HepG2 (cell line): ENCODE data around the gene B4GALT2. TPM values are rescaled to one million over a fixed set of nuclear protein-coding genes. Genes with fewer than 3 reads are reported as not detected.

ENCODE experiments used
- AGO1 ChIP-seq: fragments of 200-400 bp; formaldehyde crosslinking; IDR thresholded peaks from 2 replicates; pipeline ENCODE4 v1.6.1; 2017; ENCODE audit warnings: mild to moderate bottlenecking, low read depth, low read length, moderate library complexity; ENCODE audit not compliant: poor library complexity, severe bottlenecking
- ARID2 ChIP-seq: sonication (generic); formaldehyde crosslinking; IDR thresholded peaks from 2 replicates; pipeline ENCODE4 v1.8.1; 2022; ENCODE audit warnings: mild to moderate bottlenecking, missing genetic modification reagents, borderline replicate concordance
- CC2D1A ChIP-seq: sonication (generic); formaldehyde crosslinking; IDR thresholded peaks from 2 replicates; pipeline ENCODE4 v1.8.1; 2023; ENCODE audit warnings: mild to moderate bottlenecking, missing genetic modification reagents
- DDIT3 ChIP-seq: sonication (generic); formaldehyde crosslinking; IDR thresholded peaks from 2 replicates; pipeline ENCODE4 v1.4.0; 2020; ENCODE audit warnings: mild to moderate bottlenecking, missing genetic modification reagents
- DNMT1 ChIP-seq: sonication (generic); formaldehyde crosslinking; IDR thresholded peaks from 2 replicates; pipeline ENCODE4 v1.5.1; 2020; ENCODE audit warnings: mild to moderate bottlenecking, missing genetic modification reagents
- E2F1 ChIP-seq: sonication (generic); formaldehyde crosslinking; IDR thresholded peaks from 2 replicates; pipeline ENCODE4 v1.5.0; 2020; ENCODE audit warnings: missing genetic modification reagents
- HMG20A ChIP-seq: IDR thresholded peaks from 2 replicates; pipeline ENCODE4 v1.6.1; 2016; ENCODE audit warnings: borderline replicate concordance
- MTF2 ChIP-seq: sonication (generic); formaldehyde crosslinking; IDR thresholded peaks from 2 replicates; pipeline ENCODE4 v1.5.0; 2020; ENCODE audit warnings: missing genetic modification reagents, borderline replicate concordance
- POLR2A ChIP-seq, 2 experiments: IDR thresholded peaks; 2 replicates each; pipeline ENCODE4 v1.6.1; 2011; ENCODE audit warnings: low read depth in 2 of 2, low read length in 2 of 2, mild to moderate bottlenecking in 1 of 2, moderate library complexity in 1 of 2; ENCODE audit not compliant: insufficient read depth in 1 of 2
- SRY ChIP-seq: sonication (generic); formaldehyde crosslinking; IDR thresholded peaks from 2 replicates; pipeline ENCODE4 v1.8.0; 2022; ENCODE audit warnings: mild to moderate bottlenecking, missing genetic modification reagents
- ZNF30 ChIP-seq: sonication (generic); formaldehyde crosslinking; IDR thresholded peaks from 2 replicates; pipeline ENCODE4 v1.5.0; 2020; ENCODE audit warnings: mild to moderate bottlenecking, missing genetic modification reagents
- ZNF496 ChIP-seq: sonication (generic); formaldehyde crosslinking; IDR thresholded peaks from 2 replicates; pipeline ENCODE4 v1.8.1; 2023; ENCODE audit warnings: mild to moderate bottlenecking, moderate library complexity, missing genetic modification reagents; ENCODE audit not compliant: insufficient replicate concordance
- ZNF564 ChIP-seq: sonication (generic); formaldehyde crosslinking; IDR thresholded peaks from 2 replicates; pipeline ENCODE4 v1.8.1; 2023; ENCODE audit warnings: mild to moderate bottlenecking, missing genetic modification reagents
- ZNF619 ChIP-seq: sonication (generic); formaldehyde crosslinking; IDR thresholded peaks from 2 replicates; pipeline ENCODE4 v1.4.0; 2020; ENCODE audit warnings: mild to moderate bottlenecking, missing genetic modification reagents
- ZNF687 ChIP-seq: sonication (generic); formaldehyde crosslinking; IDR thresholded peaks from 2 replicates; pipeline ENCODE4 v1.5.1; 2020; ENCODE audit warnings: mild to moderate bottlenecking, missing genetic modification reagents, moderate library complexity
- ZNF710 ChIP-seq: sonication (generic); formaldehyde crosslinking; IDR thresholded peaks from 2 replicates; pipeline ENCODE4 v1.5.0; 2020; ENCODE audit warnings: mild to moderate bottlenecking, missing genetic modification reagents, borderline replicate concordance
- ZNF724P ChIP-seq: sonication (generic); formaldehyde crosslinking; IDR thresholded peaks from 2 replicates; pipeline ENCODE4 v1.8.0; 2022; ENCODE audit warnings: missing genetic modification reagents, borderline replicate concordance
- ZNF75D ChIP-seq: sonication (generic); formaldehyde crosslinking; IDR thresholded peaks from 2 replicates; pipeline ENCODE4 v1.8.1; 2023; ENCODE audit warnings: missing genetic modification reagents, mild to moderate bottlenecking, borderline replicate concordance
- ZSCAN31 ChIP-seq: sonication (generic); formaldehyde crosslinking; IDR thresholded peaks from 2 replicates; pipeline ENCODE4 v1.5.0; 2020; ENCODE audit warnings: low read depth, mild to moderate bottlenecking, missing genetic modification reagents
- polyA plus RNA-seq, 8 experiments: library from polyadenylated mRNA; depleted of rRNA in 3 of 8; stranded (reverse) in 7 of 8; unstranded in 1 of 8; fragments of >200 nt; fragmentation: Illumina TruSeq in 4 of 8; extraction: Trizol in 4 of 8; gene quantifications; 2 replicates each; pipeline versions ENCODE4 v1.2.1 to v1.2.3, GENCODE V29; 2011 to 2016; ENCODE audit warnings: low read depth in 4 of 8, missing spikeins in 1 of 8, mixed read lengths in 1 of 8; ENCODE audit not compliant: insufficient read depth in 1 of 8
- total RNA-seq, 5 experiments: library from RNA; depleted of rRNA; stranded (reverse); fragments of >200 nt; fragmentation: Illumina TruSeq; extraction: Trizol; gene quantifications; 2 replicates each; pipeline ENCODE4 v1.2.3, GENCODE V29; 2016; ENCODE audit warnings: low read depth in 1 of 5

B4GALT2 gene
- total and polyA plus RNA-seq, 2 of the 13 experiments (the other 11 are each of a cell fraction or from before 2014, with no cell fraction given): 41.9 to 78.0 TPM

GRCh38 chr1:43946236-43947060 is 32.6 kb upstream of the B4GALT2 start, which contains the start of gene IPO13 (continued):
- TF ChIP-seq ZNF687 (CRISPR knock-in tag) (peak; percentile 97), DNMT1 (no peak; the same call in 1 of the 2 replicates), AGO1 (no peak), ZNF710 (CRISPR knock-in tag) (no peak; the same call in 1 of the 2 replicates), ZSCAN31 (peak; percentile 94), CC2D1A (CRISPR knock-in tag) (no peak; the same call in 1 of the 2 replicates), ZNF619 (CRISPR knock-in tag) (peak; percentile 98; the same call in 1 of the 2 replicates), HMG20A (CRISPR knock-in tag) (no peak), MTF2 (no peak), DDIT3 (CRISPR knock-in tag) (no peak), ARID2 (CRISPR knock-in tag) (no peak), E2F1 (no peak), ZNF30 (CRISPR knock-in tag) (peak; percentile 22; the same call in 1 of the 2 replicates), ZNF75D (CRISPR knock-in tag) (no peak), POLR2A (IDR thresholded peaks at IDR 0.05; ENCODE audit: insufficient read depth in 1 of 2, low read depth in 2 of 2, low read length in 2 of 2) (peak; percentile 76 to 87), SRY (CRISPR knock-in tag) (peak; percentile 91; the same call in 1 of the 2 replicates), ZNF496 (CRISPR knock-in tag) (no peak), ZNF724P (CRISPR knock-in tag) (peak; percentile 66), ZNF564 (CRISPR knock-in tag) (peak; percentile 57; the same call in 1 of the 2 replicates)
